B cell (primary cell): ENCODE measurements around the gene REL. TPM values are rescaled to one million over a fixed set of nuclear protein-coding genes. Genes with fewer than 3 reads are reported as not detected.

ENCODE experiments used
- ATAC-seq: fragments of 200-7000 bp; cut with Tn5 transposase; one replicate; pipeline ENCODE4 v1.10.0; 2021; ENCODE audit warnings: low read depth, mild to moderate bottlenecking, moderate number of reproducible peaks, moderate library complexity
- CTCF ChIA-PET: fragments of 350-600 bp; sonication (Branson Sonifier 250); formaldehyde crosslinking; loops from one replicate; lab custom pipeline; 2021; ENCODE audit warnings: antibody characterized with exemption, inconsistent platforms; lab: Charles Lee
- POLR2A ChIA-PET: fragments of 350-600 bp; sonication (Branson Sonifier 250); formaldehyde crosslinking; loops from one replicate; lab custom pipeline; 2021; ENCODE audit warnings: antibody characterized with exemption; lab: Charles Lee
- DNase-seq: peaks from one replicate; pipeline ENCODE4 v3.0.0; 2013
- H2AFZ ChIP-seq: 2 replicates; pipeline ENCODE4 v1.6.1; 2012; ENCODE audit warnings: mild to moderate bottlenecking, low read depth, low read length; ENCODE audit not compliant: insufficient read depth, poor library complexity, severe bottlenecking
- H3K27ac ChIP-seq, 2 donors: 1 replicate in 1 of 2; 2 replicates in 1 of 2; pipeline ENCODE4 v1.5.1; 2012 to 2013; ENCODE audit warnings: low read length in 2 of 2, mild to moderate bottlenecking in 2 of 2, moderate library complexity in 1 of 2
- H3K27me3 ChIP-seq, 4 experiments: fragments of 200-600 bp in 1 of 4; sonication (generic) in 1 of 4; replicated peaks in 1 of 4; 1 replicate in 2 of 4; 2 replicates in 2 of 4; pipeline versions ENCODE4 v1.6.1 to v1.7.0; 2013 to 2016; ENCODE audit warnings: low read length in 3 of 4, mild to moderate bottlenecking in 2 of 4, mixed read lengths in 1 of 4, moderate library complexity in 1 of 4; ENCODE audit not compliant: insufficient read depth in 4 of 4, control insufficient read depth in 3 of 4; ENCODE audit errors: control extremely low read depth in 1 of 4
- H3K36me3 ChIP-seq, 2 experiments: replicated peaks in 1 of 2; 1 replicate in 1 of 2; 2 replicates in 1 of 2; pipeline versions ENCODE4 v1.6.1 to v1.7.1; 2013; ENCODE audit warnings: low read length in 1 of 2; ENCODE audit not compliant: insufficient read depth in 2 of 2, control insufficient read depth in 1 of 2; ENCODE audit errors: control extremely low read depth in 1 of 2, extremely low read depth in 1 of 2
- H3K4me1 ChIP-seq, 2 donors: fragments of 200-600 bp in 1 of 2; sonication (generic) in 1 of 2; 1 replicate in 1 of 2; 2 replicates in 1 of 2; pipeline versions ENCODE4 v1.5.1 to v1.6.1; 2013 to 2017; ENCODE audit warnings: low read length in 2 of 2; ENCODE audit not compliant: control insufficient read depth in 2 of 2, insufficient read depth in 2 of 2
- H3K4me2 ChIP-seq: replicated peaks from 2 replicates; pipeline ENCODE3; 2012; ENCODE audit warnings: mild to moderate bottlenecking, low read depth, low read length; ENCODE audit not compliant: poor library complexity, severe bottlenecking
- H3K4me3 ChIP-seq, 5 experiments: fragments of 200-600 bp in 1 of 5; sonication (generic) in 1 of 5; 1 replicate in 3 of 5; 2 replicates in 2 of 5; pipeline versions ENCODE4 v1.5.1 to v1.7.0; 2011 to 2016; ENCODE audit warnings: low read length in 4 of 5, mild to moderate bottlenecking in 4 of 5, low read depth in 2 of 5, control low read depth in 1 of 5, moderate library complexity in 1 of 5; ENCODE audit not compliant: insufficient read depth in 1 of 5; ENCODE audit errors: control extremely low read depth in 1 of 5, extremely low read depth in 1 of 5
- H3K79me2 ChIP-seq: fragments of 200-600 bp; sonication (generic); one replicate; pipeline ENCODE4 v1.6.0; 2016; ENCODE audit warnings: low read length; ENCODE audit not compliant: control insufficient read depth, insufficient read depth
- H3K9ac ChIP-seq: fragments of 200-600 bp; sonication (generic); 2 replicates; pipeline ENCODE4 v1.6.1; 2017; ENCODE audit warnings: mild to moderate bottlenecking, low read length, moderate library complexity
- H3K9me3 ChIP-seq, 3 donors: one replicate each; pipeline versions ENCODE4 v1.6.1 to v1.7.1; 2013; ENCODE audit warnings: low read length in 2 of 3; ENCODE audit not compliant: control insufficient read depth in 2 of 3, insufficient read depth in 1 of 3; ENCODE audit errors: control extremely low read depth in 1 of 3
- H4K20me1 ChIP-seq: 2 replicates; pipeline ENCODE4 v1.6.0; 2012; ENCODE audit warnings: mild to moderate bottlenecking, low read length; ENCODE audit not compliant: insufficient read depth, control insufficient read depth, poor library complexity, severe bottlenecking
- H3K27ac Mint-ChIP-seq: one replicate; pipeline ENCODE4 v1.8.0; 2021; ENCODE audit warnings: mixed read lengths
- H3K27me3 Mint-ChIP-seq: one replicate; pipeline ENCODE4 v1.8.0; 2021; ENCODE audit warnings: mixed read lengths
- H3K4me1 Mint-ChIP-seq: one replicate; pipeline ENCODE4 v1.8.0; 2021; ENCODE audit warnings: mixed read lengths
- H3K4me3 Mint-ChIP-seq: one replicate; pipeline ENCODE4 v1.8.0; 2021; ENCODE audit warnings: mixed read lengths
- H3K9me3 Mint-ChIP-seq: one replicate; pipeline ENCODE4 v1.8.0; 2022; ENCODE audit warnings: mixed read lengths; ENCODE audit not compliant: insufficient read depth
- EZH2 ChIP-seq: IDR thresholded peaks from 2 replicates; pipeline ENCODE4 v1.6.1; 2012; ENCODE audit warnings: borderline replicate concordance, low read depth, mild to moderate bottlenecking, moderate library complexity, low read length; ENCODE audit not compliant: insufficient read depth, poor library complexity, severe bottlenecking
- WGBS: methylation state at CpG from one replicate; pipeline ENCODE4 v1.1.5; 2013; ENCODE audit warnings: missing lambda C conversion rate; ENCODE audit not compliant: insufficient coverage; 5-methylcytosine and 5-hydroxymethylcytosine counted together
- intact Hi-C: fragments of 100-400 bp; cut with micrococcal nuclease; formaldehyde crosslinking; loops from one replicate; pipeline ENCODE4 v1.10.0; 2022
- polyA plus RNA-seq: library from polyadenylated mRNA; depleted of rRNA; stranded (reverse); fragments of >200 nt; gene quantifications from 2 replicates; pipeline ENCODE4 v1.2.3, GENCODE V29; 2012
- total RNA-seq, 2 donors: library from RNA; stranded (reverse); fragments of 120-200 nt in 1 of 2; gene quantifications; 1 replicate in 1 of 2; 2 replicates in 1 of 2; pipeline versions ENCODE4 v1.2.3 to v1.2.4, GENCODE V29; 2013 to 2022
- TF ChIP-seq, protein P1 (sequence below): fragments of 200-600 bp; IDR thresholded peaks from one replicate; pipeline ENCODE4 v1.8.0; 2022; ENCODE audit warnings: antibody characterized with exemption, mild to moderate bottlenecking

Gene REL
- total and polyA plus RNA-seq, 2 donors (not counting 1 experiment from before 2014, with no cell fraction given) = 27.9 to 283 TPM

- Histone ChIP-seq H3K9ac (no peak overlapping the region), H3K4me2 (no peak overlapping the region), H3K36me3 (peaks cover 3 to 11% of the 10 kb centered on the region in 2 experiments), H3K27ac (no peak overlapping the region), H3K4me1 (peaks cover 20 to 22% of the 10 kb centered on the region in 2 donors), H3K27me3 (no peaks in the 10 kb centered on the region), H3K79me2 (no peaks in the 10 kb centered on the region), H3K4me3 (no peak overlapping the region), H3K9me3 (no peaks in the 10 kb centered on the region), H4K20me1 (no peaks in the 10 kb centered on the region), H2AFZ (no peak overlapping the region)
- DNase-seq (no peak), ATAC-seq (no peak)
- ChIA-PET POLR2A (no interaction called here), CTCF (interaction anchor here (1.1 kb wide), 1 partner anchor 31 kb away, joined by 3 read pairs; no protein-coding TSS in a partner anchor)
- no peaks in the 10 kb centered on the region for H3K9me3 Mint-ChIP-seq
- WGBS = 100% methylated on average over 1 of the region's 4 CpGs
- H3K27ac Mint-ChIP-seq = no peak overlapping the region
- H3K4me3 Mint-ChIP-seq = no peak overlapping the region
- no peak for TF ChIP-seq EZH2
- H3K27me3 Mint-ChIP-seq = no peaks in the 10 kb centered on the region
- intact Hi-C loops = loop anchor here (5.0 kb wide), 1 partner anchor 36 kb away; no protein-coding TSS in a partner anchor
- H3K4me1 Mint-ChIP-seq = peaks cover 31% of the 10 kb centered on the region
Observed at GRCh38 chr2:60961457-60961856, 80.1 kb downstream of the REL start.

DNA sequence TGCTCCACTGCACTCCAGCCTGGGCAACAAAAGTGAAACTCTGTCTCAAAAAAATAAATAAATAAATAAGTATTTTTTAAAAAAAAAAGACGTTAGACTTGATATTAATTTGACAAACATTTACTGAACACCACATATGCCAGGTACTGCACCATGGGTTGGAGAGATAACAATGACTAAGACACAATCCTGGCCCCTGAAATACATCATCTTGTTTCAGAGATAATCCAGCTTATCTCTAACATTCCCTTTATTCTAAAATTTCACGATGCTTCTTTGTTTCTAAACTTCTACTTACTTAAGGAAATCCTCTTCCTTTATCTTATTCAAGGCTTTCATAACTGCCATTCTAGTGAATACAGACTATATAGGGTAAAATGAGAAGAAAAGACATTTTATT lies 81.2 kb downstream of the REL start:
- H3K4me3 ChIP-seq = no peak overlapping the region
- Mint-ChIP-seq H3K4me3 (no peak overlapping the region), H3K9me3 (no peaks in the 10 kb centered on the region), H3K27ac (no peak overlapping the region), H3K27me3 (no peaks in the 10 kb centered on the region), H3K4me1 (peaks cover 40% of the 10 kb centered on the region)
- POLR2A ChIA-PET = no interaction called here
- no CpG with 5 or more reads among the region's 2 CpGs for WGBS
- H3K27ac ChIP-seq = no peak overlapping the region
- peaks cover 31% of the 10 kb centered on the region in 2 donors for H3K4me1 ChIP-seq
- H4K20me1 ChIP-seq = no peaks in the 10 kb centered on the region
- no peak overlapping the region for H3K9ac ChIP-seq
- H3K79me2 ChIP-seq = no peaks in the 10 kb centered on the region
- no peaks in the 10 kb centered on the region for H3K27me3 ChIP-seq
- CTCF ChIA-PET = interaction anchor here (6.4 kb wide), 1 partner anchor 36 kb away, joined by 52 read pairs; no protein-coding TSS in a partner anchor
- TF ChIP-seq, protein P1, sequence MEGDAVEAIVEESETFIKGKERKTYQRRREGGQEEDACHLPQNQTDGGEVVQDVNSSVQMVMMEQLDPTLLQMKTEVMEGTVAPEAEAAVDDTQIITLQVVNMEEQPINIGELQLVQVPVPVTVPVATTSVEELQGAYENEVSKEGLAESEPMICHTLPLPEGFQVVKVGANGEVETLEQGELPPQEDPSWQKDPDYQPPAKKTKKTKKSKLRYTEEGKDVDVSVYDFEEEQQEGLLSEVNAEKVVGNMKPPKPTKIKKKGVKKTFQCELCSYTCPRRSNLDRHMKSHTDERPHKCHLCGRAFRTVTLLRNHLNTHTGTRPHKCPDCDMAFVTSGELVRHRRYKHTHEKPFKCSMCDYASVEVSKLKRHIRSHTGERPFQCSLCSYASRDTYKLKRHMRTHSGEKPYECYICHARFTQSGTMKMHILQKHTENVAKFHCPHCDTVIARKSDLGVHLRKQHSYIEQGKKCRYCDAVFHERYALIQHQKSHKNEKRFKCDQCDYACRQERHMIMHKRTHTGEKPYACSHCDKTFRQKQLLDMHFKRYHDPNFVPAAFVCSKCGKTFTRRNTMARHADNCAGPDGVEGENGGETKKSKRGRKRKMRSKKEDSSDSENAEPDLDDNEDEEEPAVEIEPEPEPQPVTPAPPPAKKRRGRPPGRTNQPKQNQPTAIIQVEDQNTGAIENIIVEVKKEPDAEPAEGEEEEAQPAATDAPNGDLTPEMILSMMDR = no peak
- TF ChIP-seq EZH2 = no peak
- no peak overlapping the region for H3K4me2 ChIP-seq
- no peak overlapping the region for H2AFZ ChIP-seq
- DNase-seq (no peak), ATAC-seq (no peak)
- H3K9me3 ChIP-seq = no peaks in the 10 kb centered on the region
- H3K36me3 ChIP-seq = peaks cover 0 to 11% of the 10 kb centered on the region in 2 experiments
- intact Hi-C loops = loop anchor here (5.0 kb wide), 1 partner anchor 35 kb away; no protein-coding TSS in a partner anchor
